Pancreas (tissue), 10 donors: ENCODE data around the gene ABCD3. TPM values are rescaled to one million over a fixed set of nuclear protein-coding genes. Genes with fewer than 3 reads are reported as not detected.

Experiments used
- ATAC-seq, 4 donors: fragments of 200-7000 bp; cut with Tn5 transposase; one replicate each; pipeline versions ENCODE4 v1.8.0 to v1.9.1; 2020; ENCODE audit warnings: mild to moderate bottlenecking in 4 of 4, moderate library complexity in 4 of 4
- DNase-seq, 6 donors: peaks; one replicate each; pipeline ENCODE4 v3.0.0-alpha.2; 2020
- FAIRE-seq: peaks from 2 replicates; lab custom pipeline; 2012; peaks lifted over from hg19 to GRCh38; lab: Jason Lieb, UNC
- H3K27ac ChIP-seq, 4 donors: fragments of 200-600 bp; sonication (generic); 1 replicate in 3 of 4; 2 replicates in 1 of 4; pipeline versions ENCODE4 v1.5.0 to v1.8.0; 2020
- H3K27me3 ChIP-seq, 4 donors: fragments of 200-600 bp; one replicate each; pipeline ENCODE4 v1.8.0; 2021
- H3K36me3 ChIP-seq, 3 donors: fragments of 200-600 bp; sonication (generic) in 1 of 3; one replicate each; pipeline versions ENCODE4 v1.5.0 to v1.8.0; 2020 to 2021
- H3K4me1 ChIP-seq, 3 donors: fragments of 200-600 bp; one replicate each; pipeline ENCODE4 v1.8.0; 2021
- H3K4me3 ChIP-seq, 4 donors: fragments of 200-600 bp; sonication (generic) in 2 of 4; one replicate each; pipeline versions ENCODE4 v1.5.0 to v1.8.0; 2020 to 2021
- H3K9me3 ChIP-seq, 4 donors: fragments of 200-600 bp; one replicate each; pipeline ENCODE4 v1.8.0; 2021
- WGBS, 2 donors: extraction: QIAGEN DNeasy Blood & Tissue Kit; methylation state at CpG; one replicate each; pipeline ENCODE4 v1.1.7; 2013; 5-methylcytosine and 5-hydroxymethylcytosine counted together
- intact Hi-C, 3 donors: fragments of 100-400 bp; cut with DNase I; formaldehyde crosslinking; loops; one replicate each; pipeline versions ENCODE4 v1.11.1 to v1.14.2; 2022
- polyA plus RNA-seq, 2 donors: library from polyadenylated mRNA; stranded (reverse); fragments of 200-250 nt; gene quantifications; one replicate each; pipeline ENCODE4 v1.2.3, GENCODE V29; 2013
- total RNA-seq, 6 donors: library from RNA; stranded (reverse); fragmentation: NEBNext Ultra II Directional in 4 of 6; extraction: Animal tissue kit (Norgen Biotek cat#: 25700) in 4 of 6; gene quantifications; one replicate each; pipeline versions ENCODE4 v1.2.1 to v1.2.4, GENCODE V29; 2021 to 2023
- TF ChIP-seq, protein P1 (sequence below), 4 donors: fragments of 200-600 bp; sonication (generic) in 3 of 4; IDR thresholded peaks; one replicate each; pipeline versions ENCODE4 v1.5.0 to v1.8.0; 2021; ENCODE audit warnings: antibody characterized with exemption in 4 of 4
- donor health status: healthy with polysubstance abuse.
- donor health status: DM: no; HTN: no; CAD: no; lungs with moderate emphysema.
- donor health status: DM: no; HTN: no; CAD: no.
- donor health status: control.
- donor health status: control.
- donor health status: Bipolar disorder and iron deficiency.
- donor health status: DM: yes; HTN: yes; CAD: no.
- donor health status: DM: no; HTN: no; CAD: no.
- donor health status: DM: no; HTN: no; CAD: no.
- donor health status: DM: yes; HTN: yes; CAD: no.

The ABCD3 gene
- total and polyA plus RNA-seq, 8 donors, result 11.7 to 35.8 (median 30.8) TPM

DNA sequence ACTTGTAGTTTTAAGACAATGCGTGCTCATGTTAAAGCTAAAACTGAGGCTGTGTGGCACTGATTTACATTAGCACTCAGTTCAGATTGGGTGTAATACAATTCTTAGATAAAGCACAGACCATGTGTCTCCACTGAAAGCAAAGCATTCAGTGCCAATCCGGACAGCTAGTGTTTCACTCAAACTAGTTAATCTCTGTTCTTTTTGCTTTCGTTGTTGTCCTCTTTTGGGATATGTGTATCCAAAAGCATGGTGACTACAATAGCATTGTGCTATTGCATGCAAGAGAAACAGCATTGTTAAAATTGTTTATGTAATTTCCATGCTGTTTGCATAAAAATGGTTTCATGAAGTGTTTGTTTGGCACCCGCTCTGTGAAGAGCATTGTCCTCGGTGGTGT lies 68.8 kb downstream of the ABCD3 start:
- Histone ChIP-seq H3K9me3 (no peaks in the 10 kb centered on the region), H3K27me3 (no peaks in the 10 kb centered on the region), H3K4me3 (no peak overlapping the region), H3K36me3 (peaks cover 0 to 20% (median 13%) of the 10 kb centered on the region in 3 donors), H3K27ac (no peak overlapping the region), H3K4me1 (no peaks in the 10 kb centered on the region)
- DNase-seq, result no peak
- no peak for ATAC-seq
- intact Hi-C loops, result loop anchor here in 1 of 3 donors (10.0 kb wide), 1 partner anchor 318 kb away; no protein-coding TSS in a partner anchor
- TF ChIP-seq, protein P1, sequence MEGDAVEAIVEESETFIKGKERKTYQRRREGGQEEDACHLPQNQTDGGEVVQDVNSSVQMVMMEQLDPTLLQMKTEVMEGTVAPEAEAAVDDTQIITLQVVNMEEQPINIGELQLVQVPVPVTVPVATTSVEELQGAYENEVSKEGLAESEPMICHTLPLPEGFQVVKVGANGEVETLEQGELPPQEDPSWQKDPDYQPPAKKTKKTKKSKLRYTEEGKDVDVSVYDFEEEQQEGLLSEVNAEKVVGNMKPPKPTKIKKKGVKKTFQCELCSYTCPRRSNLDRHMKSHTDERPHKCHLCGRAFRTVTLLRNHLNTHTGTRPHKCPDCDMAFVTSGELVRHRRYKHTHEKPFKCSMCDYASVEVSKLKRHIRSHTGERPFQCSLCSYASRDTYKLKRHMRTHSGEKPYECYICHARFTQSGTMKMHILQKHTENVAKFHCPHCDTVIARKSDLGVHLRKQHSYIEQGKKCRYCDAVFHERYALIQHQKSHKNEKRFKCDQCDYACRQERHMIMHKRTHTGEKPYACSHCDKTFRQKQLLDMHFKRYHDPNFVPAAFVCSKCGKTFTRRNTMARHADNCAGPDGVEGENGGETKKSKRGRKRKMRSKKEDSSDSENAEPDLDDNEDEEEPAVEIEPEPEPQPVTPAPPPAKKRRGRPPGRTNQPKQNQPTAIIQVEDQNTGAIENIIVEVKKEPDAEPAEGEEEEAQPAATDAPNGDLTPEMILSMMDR (IDR thresholded peaks at IDR 0.05), result no peak
- WGBS, 2 donors, result 77 to 81% methylated on average over 5 of the region's 5 CpGs
- FAIRE-seq, result no peak

DNA sequence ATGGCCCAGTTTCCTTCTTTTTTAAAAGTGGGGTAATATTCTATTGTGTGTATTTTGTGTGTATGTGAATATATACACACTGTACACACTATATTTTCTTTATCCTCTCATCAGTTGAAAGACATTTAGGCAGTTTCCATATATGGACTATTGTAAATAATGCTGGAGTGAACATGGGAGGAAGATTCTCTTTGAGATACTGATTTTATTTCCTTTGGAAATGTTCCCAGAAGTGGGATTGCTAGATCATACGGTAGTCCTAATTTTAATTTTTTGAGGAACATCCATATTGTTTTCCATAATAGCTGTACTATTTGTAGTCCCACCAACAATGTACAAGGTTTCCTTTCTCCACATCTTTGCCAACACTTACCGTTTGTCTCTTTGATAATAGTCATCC lies 72.4 kb downstream of the ABCD3 start:
- H3K4me1 ChIP-seq, result no peaks in the 10 kb centered on the region
- 63 to 68% methylated on average over 2 of the region's 2 CpGs for WGBS, 2 donors
- no peaks in the 10 kb centered on the region for H3K9me3 ChIP-seq
- TF ChIP-seq, protein P1 (IDR thresholded peaks at IDR 0.05), result no peak
- no peaks in the 10 kb centered on the region for H3K27me3 ChIP-seq
- H3K36me3 ChIP-seq, result peaks cover 3 to 13% (median 11%) of the 10 kb centered on the region in 3 donors
- intact Hi-C loops, result no loop called here
- H3K4me3 ChIP-seq, result no peak overlapping the region
- ATAC-seq (no peak), DNase-seq (no peak), FAIRE-seq (no peak)
- H3K27ac ChIP-seq, result no peak overlapping the region

DNA sequence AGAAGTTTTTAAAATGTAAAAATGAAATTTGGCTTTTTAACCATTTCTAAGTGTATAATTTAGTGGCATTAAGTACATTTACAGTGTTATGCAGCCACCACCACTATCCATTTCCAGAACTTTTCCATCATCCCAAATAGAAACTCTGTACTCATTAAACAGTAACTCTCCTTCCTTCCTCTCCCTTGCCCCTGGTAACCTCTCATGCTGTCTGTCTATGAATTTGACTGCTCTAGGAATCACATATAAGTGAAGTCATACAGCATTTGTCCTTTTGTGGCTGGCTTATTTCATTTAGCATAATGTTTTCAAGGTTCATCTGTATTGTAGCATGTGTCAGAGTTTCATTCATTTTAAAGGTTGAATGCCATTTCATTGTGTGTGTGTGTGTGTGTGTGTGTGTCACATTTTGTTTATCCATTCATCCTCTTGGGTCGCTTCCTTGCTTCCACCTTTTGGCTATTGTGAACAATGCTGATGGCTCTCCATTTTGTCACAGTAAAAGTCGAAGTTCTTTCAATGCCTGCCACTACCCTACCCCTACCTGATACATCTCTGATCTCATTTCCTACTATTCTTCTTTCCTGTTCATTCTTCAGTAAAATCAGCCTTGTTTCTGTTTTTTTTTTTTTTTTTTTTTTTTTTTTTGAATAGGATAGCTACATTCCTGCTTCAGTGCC lies 78.0 kb downstream of the ABCD3 start:
- intact Hi-C loops, result no loop called here
- FAIRE-seq (no peak), ATAC-seq (no peak), DNase-seq (no peak)
- WGBS, 2 donors, result 85 to 96% methylated on average over 2 of the region's 2 CpGs
- Histone ChIP-seq H3K9me3 (no peaks in the 10 kb centered on the region), H3K4me1 (no peaks in the 10 kb centered on the region), H3K27ac (no peak overlapping the region), H3K36me3 (peaks cover 3 to 10% (median 5%) of the 10 kb centered on the region in 3 donors), H3K27me3 (no peaks in the 10 kb centered on the region), H3K4me3 (no peak overlapping the region)
- TF ChIP-seq, protein P1 (IDR thresholded peaks at IDR 0.05), result no peak

DNA sequence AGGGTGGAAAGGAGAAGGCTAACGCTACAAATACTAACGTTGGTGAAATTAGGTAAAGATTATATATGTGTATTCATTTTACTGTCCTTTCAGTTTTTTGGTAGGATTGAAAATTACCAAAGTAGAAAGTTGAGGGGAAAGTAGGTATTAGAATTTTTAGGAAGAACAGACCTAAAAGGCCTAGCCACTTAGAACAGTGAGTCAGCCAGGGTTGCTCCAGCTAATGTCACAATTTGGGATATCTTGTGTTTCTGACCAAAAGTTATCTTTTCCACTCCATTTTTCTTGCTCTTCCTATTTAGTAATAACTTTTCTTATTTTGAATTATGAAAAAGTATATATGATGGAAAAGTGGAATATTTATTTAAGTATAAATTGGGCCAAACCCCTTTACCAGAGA lies 83.2 kb downstream of the ABCD3 start:
- FAIRE-seq, result no peak
- no peak for ATAC-seq
- no peak for DNase-seq
- H3K27me3 ChIP-seq, result no peaks in the 10 kb centered on the region
- peaks cover 0 to 20% (median 4%) of the 10 kb centered on the region in 3 donors for H3K36me3 ChIP-seq
- intact Hi-C loops, result no loop called here
- no peak overlapping the region for H3K27ac ChIP-seq
- TF ChIP-seq, protein P1 (IDR thresholded peaks at IDR 0.05), result no peak
- H3K4me1 ChIP-seq, result no peaks in the 10 kb centered on the region
- H3K4me3 ChIP-seq, result no peak overlapping the region
- H3K9me3 ChIP-seq, result no peaks in the 10 kb centered on the region
- 90 to 94% methylated on average over 2 of the region's 2 CpGs for WGBS, 2 donors

DNA sequence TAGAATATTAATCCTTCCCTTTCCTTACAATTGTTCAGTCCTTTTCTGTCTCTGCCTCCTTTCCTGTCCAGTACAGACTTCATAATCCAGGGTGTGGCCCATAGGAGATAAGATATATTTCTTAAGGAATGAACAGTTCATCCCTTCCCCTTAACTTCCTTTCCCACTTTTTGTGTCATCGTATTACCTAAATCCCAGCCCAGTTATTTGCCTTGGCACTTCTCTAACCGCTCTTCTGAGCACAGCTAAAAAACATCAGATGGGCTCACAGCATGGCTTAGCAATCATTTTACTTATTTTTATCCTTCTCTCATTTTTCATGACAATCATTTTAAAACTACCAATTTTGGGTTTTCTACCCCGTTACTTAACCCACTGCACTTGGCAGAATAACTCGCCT lies 83.7 kb downstream of the ABCD3 start:
- H3K9me3 ChIP-seq, result no peaks in the 10 kb centered on the region
- FAIRE-seq (no peak), ATAC-seq (no peak), DNase-seq (no peak)
- peaks cover 0 to 20% (median 4%) of the 10 kb centered on the region in 3 donors for H3K36me3 ChIP-seq
- H3K4me3 ChIP-seq, result no peak overlapping the region
- intact Hi-C loops, result no loop called here
- H3K27me3 ChIP-seq, result no peaks in the 10 kb centered on the region
- 94 to 97% methylated on average over 4 of the region's 4 CpGs for WGBS, 2 donors
- no peaks in the 10 kb centered on the region for H3K4me1 ChIP-seq
- no peak overlapping the region for H3K27ac ChIP-seq
- TF ChIP-seq, protein P1 (IDR thresholded peaks at IDR 0.05), result no peak
